ENCODE measurements around the gene TFIP11. TPM values are rescaled to one million over a fixed set of nuclear protein-coding genes. Genes with fewer than 3 reads are reported as not detected.

Gene TFIP11
- total and polyA plus RNA-seq, 2 donors (not counting 1 experiment from before 2014, with no cell fraction given): 33.5 to 82.8 TPM

DNA sequence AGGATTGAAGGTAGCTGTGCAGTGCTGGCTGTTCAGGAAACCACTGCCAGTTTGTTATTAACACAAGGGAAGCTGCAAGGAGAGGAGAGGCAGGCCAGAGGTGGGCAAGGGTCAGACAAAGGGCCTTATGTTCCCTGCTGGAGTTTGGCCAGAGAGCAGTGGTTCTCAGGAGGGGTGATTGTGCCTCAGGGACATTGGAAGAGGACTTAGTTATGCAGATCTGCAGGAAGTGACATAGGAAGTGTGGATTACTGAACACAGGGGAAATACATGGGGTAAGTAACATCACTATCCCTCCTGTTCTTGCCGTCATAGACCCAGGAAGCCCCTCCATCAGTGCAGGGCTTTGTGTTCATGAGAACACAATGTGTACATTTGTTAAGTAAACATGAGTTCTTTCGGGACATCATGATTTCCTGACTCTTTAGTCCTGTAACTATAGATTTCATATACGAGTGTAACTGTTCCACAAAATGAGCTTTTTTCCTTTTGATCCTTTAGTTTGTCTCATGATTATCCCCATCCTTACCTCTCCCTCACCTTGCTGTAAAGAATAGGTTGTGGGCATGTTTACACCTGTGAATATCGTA lies 22.7 kb downstream of the TFIP11 start:
- no peak for ATAC-seq (ENCODE audit: low read depth)
- CTCF ChIA-PET: no interaction called here
- no peak for DNase-seq
- H2AFZ ChIP-seq (ENCODE audit: insufficient read depth, low read depth, low read length, poor library complexity, severe bottlenecking): no peak overlapping the region
- H3K79me2 ChIP-seq (ENCODE audit: control insufficient read depth, insufficient read depth, low read length): peaks cover 3% of the 10 kb centered on the region
- no CpG with 5 or more reads among the region's 4 CpGs for WGBS (ENCODE audit: insufficient coverage)
- Mint-ChIP-seq H3K27me3 (no peaks in the 10 kb centered on the region), H3K4me3 (no peak overlapping the region), H3K4me1 (peaks cover 18% of the 10 kb centered on the region), H3K27ac (peak overlapping the region; percentile 27), H3K9me3 (ENCODE audit: insufficient read depth) (no peaks in the 10 kb centered on the region)
- no peaks in the 10 kb centered on the region for H4K20me1 ChIP-seq (ENCODE audit: control insufficient read depth, insufficient read depth, low read length, poor library complexity, severe bottlenecking)
- H3K27ac ChIP-seq (ENCODE audit: low read length in 2 of 2): no peak overlapping the region
- no peak overlapping the region for H3K9ac ChIP-seq (ENCODE audit: low read length)
- no peak for TF ChIP-seq EZH2 (IDR thresholded peaks at IDR 0.05; ENCODE audit: borderline replicate concordance, insufficient read depth, low read depth, low read length, poor library complexity, severe bottlenecking)
- TF ChIP-seq, protein P1, sequence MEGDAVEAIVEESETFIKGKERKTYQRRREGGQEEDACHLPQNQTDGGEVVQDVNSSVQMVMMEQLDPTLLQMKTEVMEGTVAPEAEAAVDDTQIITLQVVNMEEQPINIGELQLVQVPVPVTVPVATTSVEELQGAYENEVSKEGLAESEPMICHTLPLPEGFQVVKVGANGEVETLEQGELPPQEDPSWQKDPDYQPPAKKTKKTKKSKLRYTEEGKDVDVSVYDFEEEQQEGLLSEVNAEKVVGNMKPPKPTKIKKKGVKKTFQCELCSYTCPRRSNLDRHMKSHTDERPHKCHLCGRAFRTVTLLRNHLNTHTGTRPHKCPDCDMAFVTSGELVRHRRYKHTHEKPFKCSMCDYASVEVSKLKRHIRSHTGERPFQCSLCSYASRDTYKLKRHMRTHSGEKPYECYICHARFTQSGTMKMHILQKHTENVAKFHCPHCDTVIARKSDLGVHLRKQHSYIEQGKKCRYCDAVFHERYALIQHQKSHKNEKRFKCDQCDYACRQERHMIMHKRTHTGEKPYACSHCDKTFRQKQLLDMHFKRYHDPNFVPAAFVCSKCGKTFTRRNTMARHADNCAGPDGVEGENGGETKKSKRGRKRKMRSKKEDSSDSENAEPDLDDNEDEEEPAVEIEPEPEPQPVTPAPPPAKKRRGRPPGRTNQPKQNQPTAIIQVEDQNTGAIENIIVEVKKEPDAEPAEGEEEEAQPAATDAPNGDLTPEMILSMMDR (IDR thresholded peaks at IDR 0.05): no peak
- H3K4me2 ChIP-seq (replicated peaks; ENCODE audit: low read depth, low read length, poor library complexity, severe bottlenecking): no peak overlapping the region
- H3K4me3 ChIP-seq (ENCODE audit: control extremely low read depth in 1 of 5, extremely low read depth in 1 of 5, insufficient read depth in 1 of 5, low read depth in 2 of 5, low read length in 4 of 5): no peak overlapping the region
- POLR2A ChIA-PET: no interaction called here
- no peaks in the 10 kb centered on the region for H3K27me3 ChIP-seq (replicated peaks in 1 of 4; ENCODE audit: control extremely low read depth in 1 of 4, control insufficient read depth in 3 of 4, insufficient read depth in 4 of 4, low read length in 3 of 4)
- H3K36me3 ChIP-seq (replicated peaks in 1 of 2; ENCODE audit: control extremely low read depth in 1 of 2, control insufficient read depth in 1 of 2, extremely low read depth in 1 of 2, insufficient read depth in 2 of 2, low read length in 1 of 2): peaks cover 13 to 66% of the 10 kb centered on the region in 2 experiments
- intact Hi-C loops (cut with micrococcal nuclease): no loop called here
- no peaks in the 10 kb centered on the region for H3K9me3 ChIP-seq (ENCODE audit: control extremely low read depth in 1 of 3, control insufficient read depth in 2 of 3, insufficient read depth in 1 of 3, low read length in 2 of 3)
- H3K4me1 ChIP-seq (ENCODE audit: control insufficient read depth in 2 of 2, insufficient read depth in 2 of 2, low read length in 2 of 2): peaks cover under 1 to 5% of the 10 kb centered on the region in 2 donors

DNA sequence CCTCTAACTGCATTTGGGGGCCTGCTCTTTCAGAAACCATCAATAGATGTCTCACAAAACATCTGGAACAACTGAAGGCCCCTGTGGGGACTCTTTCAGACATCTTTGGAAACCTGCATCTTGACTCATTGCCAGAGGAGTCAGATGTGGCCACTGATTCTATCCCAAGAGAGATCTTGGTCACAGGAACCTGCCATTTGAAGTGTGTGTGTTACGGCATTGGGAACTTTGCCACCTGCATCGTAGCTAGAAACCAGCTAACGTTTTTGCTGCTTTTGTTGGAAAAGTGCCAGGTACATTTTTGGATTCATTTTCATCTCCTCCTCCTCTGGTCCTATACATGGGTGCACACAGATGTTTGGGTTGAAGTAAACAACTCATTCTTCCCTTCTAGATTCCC lies 24.3 kb downstream of the TFIP11 start:
- no peaks in the 10 kb centered on the region for H3K9me3 Mint-ChIP-seq (ENCODE audit: insufficient read depth)
- ChIA-PET CTCF (no interaction called here), POLR2A (no interaction called here)
- peaks cover 31% of the 10 kb centered on the region for H3K4me1 Mint-ChIP-seq
- no peaks in the 10 kb centered on the region for H3K27me3 Mint-ChIP-seq
- no peaks in the 10 kb centered on the region for H4K20me1 ChIP-seq (ENCODE audit: control insufficient read depth, insufficient read depth, low read length, poor library complexity, severe bottlenecking)
- no peak overlapping the region for H3K27ac Mint-ChIP-seq
- no peak overlapping the region for H3K4me3 ChIP-seq (ENCODE audit: control extremely low read depth in 1 of 5, extremely low read depth in 1 of 5, insufficient read depth in 1 of 5, low read depth in 2 of 5, low read length in 4 of 5)
- no peak overlapping the region for H3K4me2 ChIP-seq (replicated peaks; ENCODE audit: low read depth, low read length, poor library complexity, severe bottlenecking)
- peaks cover 9% of the 10 kb centered on the region for H3K79me2 ChIP-seq (ENCODE audit: control insufficient read depth, insufficient read depth, low read length)
- 9% methylated on average over 3 of the region's 3 CpGs for WGBS (ENCODE audit: insufficient coverage)
- no peaks in the 10 kb centered on the region for H3K9me3 ChIP-seq (ENCODE audit: control extremely low read depth in 1 of 3, control insufficient read depth in 2 of 3, insufficient read depth in 1 of 3, low read length in 2 of 3)
- H3K27ac ChIP-seq (ENCODE audit: low read length in 2 of 2): no peak overlapping the region
- TF ChIP-seq, protein P1 (IDR thresholded peaks at IDR 0.05): no peak
- TF ChIP-seq EZH2 (IDR thresholded peaks at IDR 0.05; ENCODE audit: borderline replicate concordance, insufficient read depth, low read depth, low read length, poor library complexity, severe bottlenecking): no peak
- H3K4me1 ChIP-seq (ENCODE audit: control insufficient read depth in 2 of 2, insufficient read depth in 2 of 2, low read length in 2 of 2): peaks cover 7 to 15% of the 10 kb centered on the region in 2 donors
- H3K36me3 ChIP-seq (replicated peaks in 1 of 2; ENCODE audit: control extremely low read depth in 1 of 2, control insufficient read depth in 1 of 2, extremely low read depth in 1 of 2, insufficient read depth in 2 of 2, low read length in 1 of 2): peaks cover 12 to 52% of the 10 kb centered on the region in 2 experiments
- DNase-seq (no peak), ATAC-seq (ENCODE audit: low read depth) (no peak)
- no peak overlapping the region for H3K4me3 Mint-ChIP-seq
- H2AFZ ChIP-seq (ENCODE audit: insufficient read depth, low read depth, low read length, poor library complexity, severe bottlenecking): no peak overlapping the region
- H3K9ac ChIP-seq (ENCODE audit: low read length): no peak overlapping the region
- no peaks in the 10 kb centered on the region for H3K27me3 ChIP-seq (replicated peaks in 1 of 4; ENCODE audit: control extremely low read depth in 1 of 4, control insufficient read depth in 3 of 4, insufficient read depth in 4 of 4, low read length in 3 of 4)
- intact Hi-C loops (cut with micrococcal nuclease): no loop called here

Data from B cell (primary cell).